C4-2B (cell line): Measurements from ENCODE around the gene ANGPT4.

Experiments used
- CTCF ChIP-seq: fragments of 450-650 bp; conservative IDR thresholded peaks from 2 replicates; pipeline ENCODE4 v1.5.1; 2017; ENCODE audit warnings: mild to moderate bottlenecking
- ZFX ChIP-seq: fragments of 450-650 bp; IDR thresholded peaks from 2 replicates; pipeline ENCODE4 v1.6.1; 2017

GRCh38 chr20:824916-825315, 91.2 kb downstream of the ANGPT4 start:
- TF ChIP-seq CTCF: no peak
- TF ChIP-seq ZFX: no peak
